GM12891 (cell line): ENCODE measurements around the gene GRK1.

Experiments used
- POLR2A ChIP-seq: IDR thresholded peaks from 2 replicates; pipeline ENCODE4 v1.6.1; 2011; ENCODE audit warnings: low read depth, low read length, control low read depth
- POLR2AphosphoS5 ChIP-seq: IDR thresholded peaks from 2 replicates; pipeline ENCODE4 v1.6.1; 2011; ENCODE audit warnings: low read depth, low read length, control low read depth
- POU2F2 ChIP-seq: IDR thresholded peaks from 2 replicates; pipeline ENCODE4 v1.6.1; 2011; ENCODE audit warnings: low read depth, mild to moderate bottlenecking, control low read depth, low read length, moderate library complexity
- SPI1 ChIP-seq: IDR thresholded peaks from 2 replicates; pipeline ENCODE4 v1.6.1; 2011; ENCODE audit warnings: low read depth, low read length, control low read depth
- TAF1 ChIP-seq: IDR thresholded peaks from 2 replicates; pipeline ENCODE4 v1.6.1; 2011; ENCODE audit warnings: low read depth, low read length, control low read depth

- TF ChIP-seq POLR2AphosphoS5 = no peak
- TF ChIP-seq POU2F2 = no peak
- no peak for TF ChIP-seq POLR2A
- TF ChIP-seq SPI1 = no peak
- no peak for TF ChIP-seq TAF1
Measured at GRCh38 chr13:113631341-113632095, 35.5 kb upstream of the GRK1 start.
